ENCODE data around the gene GET3.

DNA sequence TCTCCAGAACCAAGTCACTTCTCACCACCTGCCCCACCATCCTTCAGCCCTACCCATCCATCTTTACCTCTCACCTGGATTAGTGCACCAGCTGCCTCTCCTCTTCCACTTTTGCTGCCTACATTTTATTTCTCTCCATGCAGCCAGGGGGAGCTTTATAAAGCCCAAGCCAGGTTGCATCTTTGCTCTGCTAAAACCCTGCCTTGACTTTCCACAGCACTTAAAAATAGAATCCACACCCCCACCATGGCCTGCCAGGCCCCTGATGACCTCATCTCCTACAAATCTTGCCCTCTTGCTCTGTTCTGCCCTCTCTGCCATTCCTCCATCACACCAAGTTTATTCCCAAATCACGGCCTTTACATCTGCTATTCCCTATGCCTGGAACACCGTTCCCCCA lies 36.3 kb downstream of the GET3 start:
- TF ChIP-seq POLR2A (IDR thresholded peaks at IDR 0.05) (no peak), CTCF (IDR thresholded peaks at IDR 0.05) (no peak)
